HG03060 (cell line): ENCODE results near the gene CERS5.

Source experiments
- ATAC-seq: cut with Tn5 transposase; IDR thresholded peaks from one replicate; pipeline ENCODE4 v1.9.1; 2021; ENCODE audit warnings: low read depth, moderate number of reproducible peaks; ENCODE audit not compliant: unreplicated experiment

Gene CERS5

GRCh38 chr12:50142993-50143392, 24.2 kb downstream of the CERS5 start:
- ATAC-seq: no peak

DNA sequence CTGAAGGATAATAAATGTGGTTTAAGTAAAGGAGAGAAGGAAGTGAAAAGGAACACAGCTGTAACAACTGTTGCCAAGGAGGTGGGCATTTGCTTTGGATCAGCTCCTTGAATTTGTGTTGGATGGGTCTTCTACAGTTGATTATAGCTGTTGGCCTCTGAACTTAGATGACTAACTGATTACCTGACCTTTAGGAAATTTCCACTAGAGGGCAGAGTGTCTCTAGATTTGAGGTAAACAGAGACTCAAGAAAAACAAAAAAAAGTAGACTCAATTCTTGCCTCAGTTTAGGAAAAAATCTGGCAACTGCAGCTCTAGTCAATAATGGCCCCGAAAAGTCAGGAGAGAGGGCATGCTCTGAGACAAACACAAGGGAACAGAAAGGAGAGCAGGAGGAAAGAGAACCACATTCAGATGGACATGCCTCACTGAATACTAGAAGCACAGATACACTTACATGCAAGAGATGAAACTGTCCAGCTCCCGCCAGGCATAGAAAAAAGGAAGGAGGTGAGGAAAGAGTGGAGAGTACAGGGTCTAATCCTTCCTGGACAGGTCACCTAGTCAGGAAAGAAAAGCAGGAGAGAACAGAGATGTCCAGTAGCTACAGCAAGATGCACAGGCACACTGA, 34.5 kb downstream of the CERS5 start:
- no peak for ATAC-seq

- ATAC-seq: no peak
Observed at GRCh38 chr12:50129290-50129689, 37.9 kb downstream of the CERS5 start.

DNA sequence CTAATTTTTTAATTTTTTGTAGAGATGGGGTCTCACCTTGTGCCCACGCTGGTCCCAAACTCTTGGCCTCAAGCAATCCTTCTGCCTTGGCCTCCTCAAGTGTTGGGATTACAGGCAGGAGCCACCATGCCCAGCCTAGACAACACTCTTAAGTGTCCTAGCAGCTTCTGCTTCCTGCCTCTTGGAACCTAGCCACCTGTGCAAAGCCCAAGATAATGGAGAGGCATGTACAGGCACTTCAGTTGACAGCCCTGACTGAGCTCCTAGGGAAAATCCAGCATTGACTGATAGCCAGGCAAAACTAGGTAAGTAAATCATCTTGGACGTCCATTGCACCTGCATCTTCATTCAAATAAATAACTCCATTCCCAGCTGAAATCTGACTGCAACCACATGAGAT, 39.6 kb downstream of the CERS5 start:
- no peak for ATAC-seq

GRCh38 chr12:50123203-50123602, 44.0 kb downstream of the CERS5 start:
- no peak for ATAC-seq

DNA sequence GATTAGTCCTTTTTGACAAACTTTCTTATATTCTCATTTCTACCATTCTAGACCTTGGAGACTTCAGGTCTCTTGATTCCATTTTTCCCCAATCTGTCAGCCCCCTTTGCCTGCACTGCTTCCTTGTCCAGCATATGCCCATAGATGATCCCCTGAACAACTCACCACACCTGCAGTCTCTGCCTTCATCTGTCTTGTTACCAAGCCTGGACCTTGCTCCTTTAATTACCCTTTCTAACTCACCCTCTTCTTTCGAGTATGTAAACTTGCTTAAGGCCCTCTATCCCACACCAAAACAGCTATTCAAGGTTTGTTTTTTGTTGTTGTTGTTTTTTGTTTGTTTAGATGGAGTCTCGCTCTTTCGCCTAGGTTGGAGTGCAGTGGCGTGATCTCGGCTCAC, 45.5 kb downstream of the CERS5 start:
- no peak for ATAC-seq

GRCh38 chr12:50120953-50121352, 46.2 kb downstream of the CERS5 start:
- ATAC-seq: no peak

DNA sequence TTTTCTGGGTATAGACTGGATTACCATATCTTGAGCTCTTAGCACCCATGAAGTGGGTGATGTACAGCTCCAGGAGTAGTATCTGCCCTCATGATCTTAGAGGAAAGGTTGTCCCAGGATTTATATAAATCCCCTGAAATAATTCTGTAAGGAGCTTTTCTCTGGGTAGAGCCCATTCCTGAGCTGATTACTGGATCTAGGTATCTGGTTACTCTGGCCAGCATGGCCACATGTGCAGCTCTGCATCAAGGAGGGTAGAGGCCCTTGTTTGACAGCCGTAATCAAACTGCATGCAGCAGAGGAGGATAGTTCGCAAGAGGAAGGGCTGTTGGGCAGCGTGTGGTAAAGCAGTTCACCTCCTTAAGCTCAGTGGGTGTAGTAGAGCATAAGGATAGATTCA, 46.6 kb downstream of the CERS5 start:
- no peak for ATAC-seq

GRCh38 chr12:50119387-50119786, 47.8 kb downstream of the CERS5 start:
- ATAC-seq: no peak

DNA sequence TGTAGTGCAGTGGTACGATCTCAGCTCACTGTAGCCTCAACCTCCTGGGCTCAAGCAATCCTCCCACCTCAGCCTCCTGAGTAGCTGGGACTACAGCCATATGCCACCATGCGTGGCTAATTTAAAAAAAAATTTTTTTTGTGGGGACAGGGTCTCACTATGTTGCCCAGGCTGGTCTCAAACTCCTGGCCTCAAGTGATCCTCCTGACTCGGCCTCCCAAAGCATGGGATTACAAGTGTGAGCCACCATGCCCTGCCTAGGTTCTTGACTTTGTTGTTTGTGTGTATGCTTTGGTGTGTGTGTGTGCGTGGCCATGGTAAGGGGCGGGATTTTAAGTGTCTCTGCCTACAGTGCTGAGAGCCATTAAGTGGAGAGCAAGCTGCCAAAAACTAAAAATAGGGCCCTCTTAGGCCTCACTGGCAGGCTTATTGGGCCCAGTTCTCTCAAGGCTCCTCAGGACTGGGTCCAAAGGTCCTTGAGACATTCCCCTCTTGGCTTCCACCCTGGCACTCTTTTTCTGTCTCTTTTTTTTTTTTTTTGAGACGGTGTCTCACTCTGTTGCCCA, 50.0 kb downstream of the CERS5 start:
- no peak for ATAC-seq

DNA sequence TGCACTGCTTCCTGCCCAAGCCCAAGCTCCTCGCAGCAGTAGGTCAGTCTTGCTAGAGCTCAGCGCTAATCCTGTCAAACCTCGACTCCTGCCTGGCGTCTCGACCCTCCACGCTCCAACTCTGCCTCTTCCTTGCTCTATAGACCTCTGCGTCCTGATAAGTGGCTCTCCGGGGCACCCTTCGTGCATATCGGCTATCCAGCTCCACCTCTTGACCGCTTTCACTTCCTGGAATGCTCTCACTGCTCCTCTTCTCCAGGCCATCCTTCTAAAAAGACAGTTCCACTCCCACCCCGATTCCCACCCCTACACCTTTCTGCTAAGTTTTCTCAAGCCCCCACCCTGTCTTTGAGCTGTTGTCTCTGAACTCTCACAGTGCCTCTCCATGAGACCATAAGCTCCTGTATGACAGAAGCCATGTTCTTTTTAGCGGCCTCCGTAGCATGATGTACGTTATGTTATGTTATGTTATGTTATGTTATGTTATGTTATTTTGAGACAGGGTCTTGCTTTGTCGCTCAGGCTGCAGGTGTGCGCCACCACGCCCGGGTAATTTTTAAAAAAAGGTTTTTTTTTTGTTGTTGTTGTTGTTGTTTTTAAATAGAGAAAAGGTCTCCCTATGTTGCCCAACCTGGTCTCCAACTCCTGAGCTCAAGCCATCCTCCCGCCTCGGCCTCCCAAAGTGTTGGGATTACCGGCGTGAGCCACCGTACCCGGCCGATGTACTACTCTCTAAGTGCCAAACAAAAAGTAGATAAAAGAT, 54.5 kb downstream of the CERS5 start:
- no peak for ATAC-seq

- peak; percentile 81 for ATAC-seq
Observed at GRCh38 chr12:50111693-50112455, 55.3 kb downstream of the CERS5 start, which contains the start of gene COX14. COX14 (plus strand) TSS chr12:50112236; CDS start chr12:50120044, 7,808 bp downstream.

- no peak for ATAC-seq
Observed at GRCh38 chr12:50111395-50111692, 55.8 kb downstream of the CERS5 start.

GRCh38 chr12:50110762-50111351, 56.3 kb downstream of the CERS5 start:
- ATAC-seq: no peak

DNA sequence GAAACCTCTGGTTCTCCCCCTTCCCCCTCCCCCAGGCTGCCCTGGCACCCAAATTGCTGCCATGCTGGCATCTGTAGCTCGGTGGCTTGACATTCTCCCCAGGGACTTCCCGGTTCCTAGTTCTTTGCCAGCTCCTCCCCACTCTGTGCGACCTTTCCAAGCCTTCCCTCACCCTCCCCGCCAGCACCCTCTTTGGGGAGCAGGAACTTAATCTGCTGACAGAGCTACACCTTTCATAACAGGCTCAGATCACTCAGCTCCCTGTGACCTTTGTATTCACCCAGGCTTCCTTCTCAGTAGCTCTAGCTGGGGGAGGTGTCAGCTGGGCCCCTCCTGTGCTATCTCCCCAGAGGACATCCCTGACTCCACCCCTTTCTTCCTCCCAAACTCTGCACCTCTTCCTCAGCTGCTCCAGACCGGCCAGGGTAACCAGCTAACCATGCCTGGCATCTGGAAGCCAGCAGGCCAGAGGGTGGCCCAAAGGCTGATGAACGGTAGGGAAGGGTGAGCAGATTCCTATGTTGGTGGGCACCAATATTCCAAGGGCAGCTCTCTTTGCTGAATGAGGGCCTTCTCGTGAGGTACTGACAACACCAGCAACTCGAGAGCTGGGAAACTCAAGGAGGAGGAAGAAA, 56.9 kb downstream of the CERS5 start:
- ATAC-seq: no peak

- no peak for ATAC-seq
Observed at GRCh38 chr12:50109319-50109718, 57.9 kb downstream of the CERS5 start.

DNA sequence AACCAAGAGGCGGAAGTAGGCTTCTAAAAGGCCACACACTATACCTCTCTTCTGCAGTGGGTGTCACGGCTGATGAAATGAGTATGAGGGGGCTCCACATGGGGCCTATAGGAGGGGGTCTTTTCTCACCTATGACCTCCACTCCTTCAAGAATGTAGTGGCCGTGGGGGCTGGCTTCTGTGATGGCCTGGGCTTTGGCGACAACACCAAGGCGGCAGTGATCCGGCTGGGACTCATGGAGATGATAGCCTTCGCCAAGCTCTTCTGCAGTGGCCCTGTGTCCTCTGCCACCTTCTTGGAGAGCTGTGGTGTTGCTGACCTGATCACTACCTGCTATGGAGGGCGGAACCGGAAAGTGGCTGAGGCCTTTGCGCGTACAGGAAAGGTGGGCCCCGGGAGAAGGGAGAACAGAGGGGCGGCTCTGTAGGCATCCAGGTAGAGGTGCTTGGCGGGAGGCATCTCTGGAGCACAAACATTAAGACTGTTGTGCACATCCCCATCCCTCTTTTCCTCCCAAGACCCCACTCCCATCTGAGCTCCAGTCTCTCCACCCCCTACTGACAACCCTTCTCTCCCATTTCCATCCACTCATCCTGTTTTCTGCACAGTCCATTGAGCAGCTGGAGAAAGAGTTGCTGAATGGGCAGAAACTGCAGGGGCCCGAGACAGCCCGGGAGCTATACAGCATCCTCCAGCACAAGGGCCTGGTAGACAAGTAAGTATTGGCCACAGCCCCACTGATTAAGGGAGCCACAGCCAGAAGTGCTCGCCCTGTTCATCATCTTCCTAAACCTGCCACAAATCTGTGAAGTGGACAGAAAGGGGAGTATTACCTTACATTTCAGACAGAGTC, 59.5 kb downstream of the CERS5 start:
- ATAC-seq: no peak

GRCh38 chr12:50106907-50107306, 60.3 kb downstream of the CERS5 start:
- no peak for ATAC-seq

- no peak for ATAC-seq
Observed at GRCh38 chr12:50105913-50106450, 61.2 kb downstream of the CERS5 start.
